Measurements from ENCODE around the gene TRABD.

The TRABD gene

DNA sequence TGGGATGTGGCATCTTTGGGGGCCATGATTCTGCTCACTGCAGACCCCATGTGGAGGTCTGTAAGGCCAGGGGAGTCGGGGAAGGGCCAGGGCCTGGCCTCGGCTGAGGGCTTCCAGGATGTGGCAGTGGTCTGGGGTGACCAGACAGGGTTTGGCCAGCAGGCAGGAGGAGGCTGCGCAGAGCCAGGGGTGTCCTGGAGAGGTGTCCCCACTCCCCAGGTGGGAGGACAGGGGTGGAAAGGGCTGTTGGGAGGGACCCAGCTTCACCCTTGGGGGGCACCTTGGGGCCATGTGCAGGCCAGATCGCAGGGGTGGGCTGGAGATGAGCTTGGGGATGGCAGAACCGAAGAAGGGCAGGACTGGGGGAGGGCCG lies 11.7 kb upstream of the TRABD start:
- no peak for DNase-seq (ENCODE audit: low read depth in 2 of 2)

DNA sequence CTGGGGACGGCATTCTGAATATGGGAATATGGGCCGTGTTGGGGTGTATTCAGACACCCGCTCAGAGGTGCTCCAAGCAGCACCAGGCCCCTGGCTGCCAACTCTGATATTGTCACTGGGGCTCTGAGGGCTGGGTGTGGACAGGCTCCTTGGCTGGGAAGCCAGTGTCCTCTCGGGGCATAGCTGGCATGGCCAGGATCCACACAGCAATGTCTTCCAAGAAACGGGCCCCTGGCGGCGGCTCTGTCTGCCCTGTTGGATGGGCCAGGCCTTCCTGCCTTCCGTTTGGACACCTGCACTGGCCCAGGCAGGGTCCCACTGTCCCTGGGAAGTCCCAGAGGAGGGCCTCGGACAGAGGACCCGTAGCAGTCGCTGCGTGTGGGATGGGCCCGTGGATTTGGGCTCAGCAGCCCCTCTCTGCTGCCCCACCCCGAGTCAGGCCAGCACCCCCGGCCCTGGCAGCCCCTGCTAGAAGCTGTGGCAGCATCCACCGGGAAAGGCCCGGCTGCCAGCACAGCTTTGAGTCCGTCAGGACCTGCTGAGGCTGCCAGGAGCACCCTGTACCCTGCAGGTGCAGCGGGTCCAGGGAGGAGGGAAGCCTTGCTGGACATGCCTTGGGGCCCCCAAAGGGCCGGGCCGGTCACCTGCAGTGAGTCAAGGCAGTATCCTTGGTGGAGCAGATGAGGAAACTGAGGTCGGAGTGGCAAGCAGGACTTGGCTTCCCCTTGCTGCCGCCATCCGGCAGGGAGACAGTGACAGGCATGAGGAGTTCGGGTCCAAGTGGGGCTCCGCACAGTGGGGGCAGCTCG lies 11.1 kb upstream of the TRABD start:
- DNase-seq (ENCODE audit: low read depth in 2 of 2) = no peak

DNA sequence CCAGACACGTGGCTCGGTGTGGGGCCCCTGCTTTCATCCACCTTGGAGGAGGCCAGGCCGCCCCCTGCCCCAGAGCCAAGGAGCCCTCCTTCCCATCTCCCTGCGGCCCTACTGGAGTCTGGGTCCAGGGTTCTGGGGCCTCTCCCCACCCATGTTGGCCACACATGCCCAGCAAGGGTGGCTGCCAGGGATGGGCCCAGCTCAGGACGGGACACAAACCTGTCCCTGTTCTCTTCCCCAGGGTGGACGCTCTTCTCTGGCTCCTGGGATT lies 10.6 kb upstream of the TRABD start:
- DNase-seq (ENCODE audit: low read depth in 2 of 2) = no peak

DNA sequence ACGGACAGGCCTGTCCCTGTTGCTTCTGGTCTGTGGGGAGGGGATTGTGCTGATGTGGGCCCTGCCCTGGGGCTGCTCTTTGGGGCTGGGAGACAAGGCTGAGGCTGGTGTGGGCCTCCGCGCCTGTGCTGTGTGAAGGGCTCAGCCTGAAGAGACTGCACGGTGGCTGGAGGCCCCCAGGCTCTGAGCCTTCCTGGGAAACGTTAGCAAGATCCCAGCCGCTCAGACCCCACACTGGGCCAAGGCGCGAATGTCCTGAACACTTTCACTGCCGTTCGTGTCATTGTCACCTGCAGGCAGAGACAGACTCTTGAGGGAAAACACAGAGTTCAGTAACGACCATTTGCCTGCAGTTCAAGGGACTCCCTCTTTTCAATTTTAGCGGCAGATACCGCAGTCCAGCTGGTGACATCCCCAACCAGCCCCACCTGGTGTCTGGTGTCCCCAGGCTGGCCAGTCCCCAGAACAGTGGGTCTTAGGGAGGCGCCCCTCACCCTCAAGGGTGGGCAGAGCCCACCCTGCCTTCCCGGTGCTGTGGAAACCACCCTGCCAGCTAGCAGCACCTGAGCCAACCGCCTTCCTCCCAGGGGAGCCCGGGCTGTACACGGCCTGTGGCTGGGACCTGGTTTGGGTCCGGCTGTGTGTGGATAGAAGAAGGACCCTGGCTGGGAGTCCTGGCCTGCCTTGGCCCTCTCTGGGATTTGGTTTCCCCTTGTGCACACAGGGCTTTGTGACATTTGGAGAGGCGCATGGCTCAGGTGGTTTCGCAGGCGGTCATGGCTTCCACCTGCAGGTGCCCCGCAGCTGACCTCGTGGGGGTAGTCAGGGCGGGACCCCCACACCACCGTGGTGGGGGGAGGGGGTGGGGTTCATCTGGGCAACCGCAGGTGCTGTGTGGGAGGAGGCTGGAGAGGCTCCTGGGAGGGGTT lies 9.5 kb upstream of the TRABD start:
- no peak for DNase-seq (ENCODE audit: low read depth in 2 of 2)

DNA sequence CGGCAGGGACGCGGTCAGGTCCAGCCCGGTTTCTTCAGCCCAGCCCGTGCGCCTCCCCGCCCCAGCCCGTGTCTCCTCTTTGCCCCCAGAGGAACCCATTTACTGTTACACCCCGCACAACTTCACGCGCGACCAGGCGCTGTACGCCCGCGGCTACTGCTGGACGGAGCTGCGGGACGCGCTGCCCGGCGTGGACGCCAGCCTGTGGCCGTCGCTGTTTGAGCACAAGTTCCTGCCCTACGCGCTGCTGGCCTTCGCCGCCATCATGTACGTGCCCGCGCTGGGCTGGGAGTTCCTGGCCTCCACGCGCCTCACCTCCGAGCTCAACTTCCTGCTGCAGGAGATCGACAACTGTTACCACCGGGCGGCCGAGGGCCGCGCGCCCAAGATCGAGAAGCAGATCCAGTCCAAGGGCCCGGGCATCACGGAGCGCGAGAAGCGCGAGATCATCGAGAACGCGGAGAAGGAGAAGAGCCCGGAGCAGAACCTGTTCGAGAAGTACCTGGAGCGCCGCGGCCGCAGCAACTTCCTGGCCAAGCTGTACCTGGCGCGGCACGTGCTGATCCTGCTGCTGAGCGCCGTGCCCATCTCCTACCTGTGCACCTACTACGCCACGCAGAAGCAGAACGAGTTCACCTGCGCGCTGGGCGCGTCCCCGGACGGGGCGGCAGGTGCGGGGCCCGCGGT lies 8.7 kb upstream of the TRABD start:
- no peak for DNase-seq (ENCODE audit: low read depth in 2 of 2)

DNA sequence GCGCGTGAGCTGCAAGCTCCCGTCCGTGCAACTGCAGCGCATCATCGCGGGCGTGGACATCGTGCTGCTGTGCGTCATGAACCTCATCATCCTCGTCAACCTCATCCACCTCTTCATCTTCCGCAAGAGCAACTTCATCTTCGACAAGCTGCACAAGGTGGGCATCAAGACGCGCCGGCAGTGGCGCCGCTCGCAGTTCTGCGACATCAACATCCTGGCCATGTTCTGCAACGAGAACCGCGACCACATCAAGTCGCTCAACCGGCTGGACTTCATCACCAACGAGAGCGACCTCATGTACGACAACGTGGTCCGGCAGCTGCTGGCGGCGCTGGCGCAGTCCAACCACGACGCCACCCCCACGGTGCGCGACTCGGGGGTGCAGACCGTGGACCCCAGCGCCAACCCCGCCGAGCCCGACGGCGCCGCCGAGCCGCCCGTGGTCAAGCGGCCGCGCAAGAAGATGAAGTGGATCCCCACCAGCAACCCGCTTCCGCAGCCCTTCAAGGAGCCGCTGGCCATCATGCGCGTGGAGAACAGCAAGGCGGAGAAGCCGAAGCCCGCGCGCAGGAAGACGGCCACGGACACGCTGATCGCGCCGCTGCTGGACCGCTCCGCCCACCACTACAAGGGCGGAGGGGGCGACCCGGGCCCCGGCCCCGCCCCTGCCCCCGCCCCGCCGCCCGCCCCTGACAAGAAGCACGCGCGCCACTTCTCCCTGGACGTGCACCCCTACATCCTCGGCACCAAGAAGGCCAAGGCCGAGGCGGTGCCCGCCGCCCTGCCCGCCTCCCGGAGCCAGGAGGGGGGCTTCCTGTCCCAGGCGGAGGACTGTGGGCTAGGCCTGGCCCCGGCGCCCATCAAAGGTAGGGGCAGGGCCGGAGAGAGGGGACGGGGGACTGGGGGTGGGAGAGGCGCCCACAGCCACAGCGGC lies 7.9 kb upstream of the TRABD start:
- DNase-seq (ENCODE audit: low read depth in 2 of 2) = no peak

DNA sequence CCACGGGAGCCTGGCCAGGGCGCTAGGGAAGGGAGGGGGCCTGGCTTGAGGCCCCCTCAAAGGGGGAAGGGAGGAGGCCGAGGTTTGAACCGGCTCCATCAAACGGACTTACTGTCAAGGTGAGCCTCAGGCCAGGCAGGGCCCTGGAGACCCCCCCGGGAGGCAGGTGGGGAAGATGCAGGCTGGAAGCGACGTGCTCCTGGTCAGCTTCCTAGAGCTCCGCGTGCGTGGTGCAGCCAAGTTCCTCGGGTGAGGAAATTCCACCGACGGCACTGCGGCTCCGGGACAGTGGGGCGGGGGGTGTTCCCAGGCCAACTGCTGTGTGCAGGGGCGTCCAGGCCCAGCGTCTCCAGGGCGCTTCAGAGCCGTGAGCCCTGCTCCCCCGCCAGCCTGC lies 7.2 kb upstream of the TRABD start:
- DNase-seq (ENCODE audit: low read depth in 2 of 2) = no peak

DNA sequence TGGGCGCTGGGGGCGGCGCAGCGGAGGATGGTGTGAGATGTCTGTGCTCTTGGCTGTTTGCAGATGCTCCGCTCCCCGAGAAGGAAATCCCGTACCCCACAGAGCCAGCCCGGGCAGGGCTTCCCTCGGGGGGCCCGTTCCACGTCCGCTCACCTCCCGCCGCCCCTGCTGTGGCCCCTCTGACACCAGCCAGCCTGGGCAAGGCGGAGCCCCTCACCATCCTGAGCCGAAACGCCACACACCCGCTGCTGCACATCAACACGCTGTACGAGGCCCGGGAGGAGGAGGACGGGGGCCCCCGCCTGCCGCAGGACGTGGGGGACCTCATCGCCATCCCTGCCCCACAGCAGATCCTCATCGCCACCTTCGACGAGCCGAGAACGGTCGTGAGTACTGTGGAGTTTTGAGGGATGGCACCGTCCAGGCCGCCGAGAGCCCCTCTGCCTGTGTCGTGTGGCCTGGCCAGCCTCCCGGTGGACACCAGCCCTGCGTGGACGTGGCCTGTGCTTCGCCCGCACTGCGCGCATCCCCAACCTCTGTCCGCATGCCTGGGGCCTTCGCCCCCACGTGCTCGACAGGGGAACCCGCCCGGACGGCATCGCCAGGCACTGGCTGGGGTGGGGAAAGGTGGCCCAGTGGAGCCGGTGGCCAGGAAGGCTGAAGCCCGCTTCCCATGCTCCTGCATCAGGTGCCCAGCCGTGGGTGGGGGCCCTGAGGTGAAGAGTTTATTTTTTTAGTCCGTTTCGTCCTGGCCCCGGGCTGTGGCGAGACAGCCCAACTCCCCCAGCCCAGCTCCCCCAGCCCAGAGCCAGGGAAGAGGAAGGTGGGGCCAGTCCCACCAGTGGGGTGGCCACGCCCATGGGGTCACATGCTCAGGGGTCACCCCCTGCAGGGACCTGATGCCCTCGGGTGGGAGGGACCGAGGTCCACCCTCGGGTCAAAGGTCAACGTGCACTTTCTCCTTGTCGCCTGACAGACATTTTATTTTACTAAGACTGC lies 6.5 kb upstream of the TRABD start:
- no peak for DNase-seq (ENCODE audit: low read depth in 2 of 2)

DNA sequence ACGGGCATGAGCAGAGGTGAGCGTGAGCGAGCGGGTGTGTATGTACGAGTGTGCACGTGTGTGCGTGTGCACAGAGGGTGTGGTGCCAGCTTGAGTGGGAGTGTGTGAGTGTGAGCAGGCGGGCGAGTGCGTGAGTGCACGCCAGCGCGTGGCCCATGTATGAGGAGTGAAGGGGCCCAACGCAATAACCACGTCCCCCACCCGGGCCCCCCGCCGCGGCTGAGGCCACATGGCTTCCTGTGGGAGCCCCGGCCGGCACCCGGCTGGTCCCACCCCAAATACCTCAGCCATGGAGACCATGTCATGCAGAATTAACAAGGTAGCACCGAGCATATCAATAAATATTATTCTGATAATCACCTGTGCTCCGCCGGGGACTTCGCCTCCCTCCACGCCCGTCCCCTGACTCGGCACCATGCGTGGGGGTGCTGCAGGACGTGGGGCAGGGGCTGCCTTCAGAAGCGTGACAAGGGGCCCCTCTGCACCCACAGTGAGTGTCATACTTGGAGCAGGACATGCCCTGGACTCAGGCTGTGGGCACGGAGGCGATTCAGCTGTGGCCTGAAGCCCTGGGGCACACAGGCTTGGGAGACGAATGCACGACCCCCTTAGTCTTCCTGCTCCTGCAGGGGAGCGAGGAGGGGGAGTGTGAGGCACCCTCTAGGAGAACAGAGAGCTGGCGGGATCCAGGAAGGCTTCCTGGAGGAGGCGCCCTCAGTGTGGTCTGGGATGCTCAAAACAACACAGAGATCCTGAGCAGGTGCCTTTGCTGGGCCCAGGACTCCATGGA lies 5.6 kb upstream of the TRABD start:
- DNase-seq (ENCODE audit: low read depth in 2 of 2) = no peak

DNA sequence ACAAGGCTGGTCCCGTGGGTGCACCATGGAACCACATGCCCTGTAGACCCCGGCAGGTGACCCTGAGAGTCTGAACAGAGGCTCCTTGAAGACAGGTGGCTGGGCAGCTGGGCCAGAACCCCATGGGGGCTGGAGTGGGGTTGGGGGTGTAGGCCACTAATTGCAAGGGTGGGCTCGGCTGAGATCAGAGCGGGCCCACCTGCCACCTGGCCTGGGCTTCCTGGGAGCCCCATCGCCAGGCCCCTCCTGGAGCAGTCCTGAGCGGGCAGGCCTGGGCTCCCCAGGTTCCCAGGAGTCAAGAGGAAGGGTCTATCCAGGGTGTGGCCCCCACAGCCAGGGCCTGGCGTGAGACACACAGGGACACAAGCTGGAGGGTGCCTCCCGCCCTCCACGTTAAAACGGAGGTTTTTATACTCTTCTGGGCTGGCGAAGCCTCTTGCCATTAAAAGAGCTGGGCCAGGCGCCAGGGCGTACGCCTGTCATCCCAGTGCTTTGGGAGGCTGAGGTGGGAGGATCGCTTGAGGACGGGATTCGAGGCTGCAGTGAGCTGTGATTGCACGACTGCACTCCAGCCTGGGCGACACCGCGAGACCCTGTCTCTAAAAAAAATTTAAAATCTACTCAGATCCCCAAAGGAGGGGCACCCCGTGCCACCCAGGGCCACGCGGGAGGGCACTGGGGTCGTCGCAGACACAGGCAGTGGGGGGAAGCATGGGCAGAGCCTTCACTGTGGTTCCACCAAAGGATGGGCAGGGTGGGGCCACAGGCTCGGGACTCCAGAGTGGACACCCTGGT lies 4.8 kb upstream of the TRABD start:
- no peak for DNase-seq (ENCODE audit: low read depth in 2 of 2)

DNA sequence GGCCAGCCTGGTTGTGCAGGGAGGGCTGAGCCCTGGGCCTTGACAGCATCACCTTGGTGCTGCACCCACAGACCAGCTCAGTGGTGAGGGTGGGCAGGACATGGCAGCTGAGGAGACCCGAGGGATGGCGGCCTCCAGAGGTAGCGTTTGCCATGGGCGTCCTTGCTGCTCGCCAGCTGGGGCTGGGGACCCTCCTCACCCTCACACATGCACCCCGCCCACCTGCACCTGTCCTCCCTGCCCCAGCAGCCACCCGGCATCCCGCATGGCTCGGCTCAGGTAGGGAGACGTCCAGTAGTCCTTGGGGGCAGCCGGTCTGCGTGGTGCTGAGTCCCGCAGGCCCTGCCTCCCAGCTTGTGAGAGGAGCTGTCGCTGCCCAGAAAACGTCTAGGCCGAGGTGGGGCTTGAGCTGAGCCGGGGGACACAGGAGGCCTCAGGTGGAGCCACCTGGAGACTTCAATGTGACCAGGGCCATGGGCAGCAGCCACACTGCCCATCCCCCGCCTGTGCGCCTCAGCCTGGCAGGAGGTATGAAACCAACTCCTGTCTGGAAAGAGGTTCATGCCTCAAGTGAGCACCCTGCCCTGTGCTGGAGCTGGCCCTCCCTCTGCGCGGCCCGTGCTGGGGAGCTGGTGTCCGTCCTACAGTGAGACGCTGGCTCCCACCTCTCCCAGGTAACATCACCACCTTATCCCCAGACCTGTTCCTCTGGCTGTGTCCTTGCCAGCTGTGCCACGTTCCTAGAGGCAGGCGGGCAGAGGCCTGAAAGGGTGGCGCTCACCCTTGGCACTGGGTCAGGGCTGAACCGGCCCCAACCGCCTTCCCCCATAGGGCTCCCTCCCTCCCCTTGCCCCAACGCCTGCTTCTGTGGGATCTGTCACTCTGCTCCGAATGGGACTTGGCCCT lies 3.3 kb upstream of the TRABD start:
- no peak for DNase-seq (ENCODE audit: low read depth in 2 of 2)

DNA sequence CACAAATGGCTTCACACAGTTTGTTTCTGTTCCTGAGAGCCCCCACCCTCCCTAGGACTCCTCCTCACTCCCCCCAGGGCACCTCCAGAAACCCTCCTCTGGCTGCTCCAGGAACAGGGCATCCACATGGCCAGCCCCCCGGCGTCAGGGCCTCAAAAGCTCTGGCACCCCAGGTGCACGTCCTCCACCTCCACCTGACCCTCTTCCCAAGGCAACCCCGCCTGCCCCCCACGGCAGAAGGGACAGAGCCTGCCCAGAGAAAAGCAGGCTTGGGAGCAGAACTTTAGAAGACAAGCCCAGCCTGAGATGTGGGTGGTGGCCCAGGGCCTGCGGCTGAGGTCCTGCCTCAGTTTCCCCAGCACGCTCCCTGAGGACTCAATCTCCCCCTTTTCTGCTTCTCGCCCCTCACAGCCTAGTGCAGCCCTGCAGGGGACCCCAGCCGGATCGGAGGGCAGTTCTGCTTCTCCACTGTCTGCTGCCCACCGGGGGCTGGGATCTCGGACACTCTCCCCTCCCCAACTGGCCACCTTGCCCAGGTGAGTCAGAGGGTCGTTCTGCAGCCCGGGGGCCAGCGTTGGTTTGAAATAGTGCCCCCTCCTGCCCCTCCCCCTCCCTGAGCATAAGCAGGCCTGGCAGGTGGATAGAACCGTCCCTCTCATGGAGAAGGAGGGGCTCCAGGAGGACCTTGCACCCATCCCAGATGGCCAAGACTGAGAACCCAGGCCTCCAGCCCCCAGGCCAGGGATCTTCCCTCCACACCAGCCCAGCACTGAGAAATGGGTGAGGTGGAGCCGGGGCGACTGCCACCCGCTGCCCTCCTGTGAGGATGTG lies 2.4 kb upstream of the TRABD start:
- no peak for DNase-seq (ENCODE audit: low read depth in 2 of 2)

DNA sequence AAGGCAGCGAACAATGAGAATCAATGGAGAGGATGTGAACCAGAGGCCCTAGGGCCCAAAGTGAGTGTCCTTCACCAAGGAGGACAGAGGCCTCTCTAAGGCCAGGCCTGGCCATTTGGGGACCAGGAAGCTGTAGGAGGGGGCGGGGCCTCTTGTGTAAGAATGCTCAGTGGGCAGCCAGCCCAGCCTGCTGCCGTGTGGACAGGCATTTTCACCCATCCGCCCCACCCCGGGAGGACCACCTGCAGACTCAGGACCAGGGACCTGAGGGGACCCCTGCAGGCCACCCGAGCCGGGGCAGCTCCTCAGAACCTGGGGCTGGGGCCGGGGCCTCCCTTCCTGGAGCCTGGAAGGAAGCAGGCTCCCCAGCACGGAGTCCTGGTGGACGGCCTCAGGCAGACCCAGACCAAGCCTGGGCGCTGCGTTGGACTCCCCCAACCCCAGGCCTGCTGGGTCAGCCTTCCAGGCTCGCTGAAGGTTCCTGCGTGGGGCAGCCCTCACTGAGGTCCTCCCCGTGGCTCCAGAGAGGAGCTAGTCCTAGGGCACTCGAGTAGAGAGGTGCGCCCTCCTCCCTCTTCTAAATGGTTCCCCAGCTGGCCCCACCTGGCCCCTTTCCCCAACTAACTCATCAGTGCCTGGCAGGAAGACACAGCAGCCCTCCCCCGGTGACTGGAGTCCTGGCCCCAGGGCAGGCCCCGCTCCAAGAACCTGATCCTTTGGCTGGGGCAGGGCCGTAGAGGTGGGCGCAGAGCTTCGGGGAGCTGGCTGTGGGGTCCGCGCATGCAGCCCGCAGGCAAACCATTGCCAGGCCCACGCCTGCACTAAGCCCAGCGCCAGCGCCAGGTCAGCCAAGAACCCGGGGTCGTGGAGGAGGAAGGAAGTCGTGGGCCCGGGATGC lies 1.5 kb upstream of the TRABD start:
- DNase-seq (ENCODE audit: low read depth in 2 of 2) = no peak

DNA sequence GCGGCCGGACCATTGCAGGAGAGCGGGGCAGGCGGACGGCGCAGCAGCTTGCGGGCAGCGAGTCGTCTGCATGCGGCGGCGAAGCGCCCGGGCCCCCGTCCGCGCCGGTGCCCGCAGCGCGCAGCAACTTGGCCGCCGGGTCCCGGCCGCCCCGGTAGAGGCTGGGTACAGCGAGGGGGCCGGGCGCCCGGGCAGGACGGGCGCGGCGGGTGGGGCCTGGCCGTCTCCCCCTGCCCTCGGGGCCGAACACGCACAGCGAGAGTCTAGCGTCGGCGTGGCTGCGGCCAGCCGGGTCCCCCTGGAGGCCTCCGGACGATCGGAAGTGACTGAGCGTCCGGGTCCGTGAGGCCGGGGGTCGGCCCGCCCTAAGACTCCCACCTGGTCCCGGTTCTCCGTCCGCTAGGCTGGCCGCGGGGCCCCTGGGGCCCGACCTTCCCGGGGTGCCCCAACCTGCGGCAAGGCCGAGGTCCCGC lies 775 bp upstream of the TRABD start:
- DNase-seq (ENCODE audit: low read depth in 2 of 2) = no peak

DNA sequence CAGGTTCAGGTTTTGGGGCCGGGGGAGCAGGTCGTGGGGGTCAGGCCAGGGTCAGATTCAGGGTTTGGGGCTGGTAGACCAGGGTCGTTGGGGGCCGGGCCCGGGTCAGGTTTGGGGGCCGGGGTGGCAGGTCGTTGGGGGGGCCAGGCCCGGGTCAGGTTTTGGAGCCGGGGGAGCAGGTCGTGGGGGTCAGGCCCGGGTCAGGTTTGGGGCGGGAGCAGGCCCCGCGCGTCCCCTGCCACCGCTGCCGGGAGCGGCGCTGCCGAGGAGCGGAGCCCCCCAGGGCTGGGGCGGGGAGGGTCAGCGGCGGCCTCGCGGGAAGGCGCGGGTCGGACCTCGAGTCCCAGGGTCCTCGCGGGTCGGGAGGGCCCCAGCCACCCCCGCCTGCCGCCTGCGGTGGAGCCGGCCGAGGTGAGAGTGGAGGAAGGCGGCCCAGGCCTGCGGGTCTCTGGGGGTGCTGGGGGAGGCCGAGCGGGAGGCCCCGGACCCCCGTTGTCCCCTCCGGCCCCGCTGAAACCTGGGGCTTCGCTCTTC lies 535 bp downstream of the TRABD start:
- DNase-seq (ENCODE audit: low read depth in 2 of 2) = no peak
